Measurements from ENCODE around the gene INPP4B.

GRCh38 chr4:142697320-142697719 lies 148.8 kb downstream of the INPP4B start:
- TF ChIP-seq CTCF (IDR thresholded peaks at IDR 0.05; ENCODE audit: borderline replicate concordance, extremely low read depth, low read length, poor library complexity, severe bottlenecking), result no peak
- no peak for TF ChIP-seq EZH2 (IDR thresholded peaks at IDR 0.05; ENCODE audit: borderline replicate concordance, low read depth, low read length, severe bottlenecking)

Data from DND-41 (cell line).